ENCODE results near the gene PDE11A. TPM values are rescaled to one million over a fixed set of nuclear protein-coding genes. Genes with fewer than 3 reads are reported as not detected.

Gene PDE11A
- total and polyA plus RNA-seq, 2 of the 13 experiments (the other 11 are each of a cell fraction or from before 2014, with no cell fraction given): 1.2 to 1.7 TPM

- no peak for TF ChIP-seq KIAA2018 (CRISPR knock-in tag; IDR thresholded peaks at IDR 0.05; ENCODE audit: borderline replicate concordance)
- no peak for TF ChIP-seq SUZ12 (IDR thresholded peaks at IDR 0.05; ENCODE audit: low read depth, low read length)
- no peak; the same call in 1 of the 2 replicates for TF ChIP-seq ZBTB46 (CRISPR knock-in tag; IDR thresholded peaks at IDR 0.05; ENCODE audit: borderline replicate concordance)
- no peak for TF ChIP-seq ZNF460 (CRISPR knock-in tag; IDR thresholded peaks at IDR 0.05; ENCODE audit: borderline replicate concordance)
- peak; percentile 49; the same call in 1 of the 2 replicates for TF ChIP-seq ZNF788 (CRISPR knock-in tag; IDR thresholded peaks at IDR 0.05; ENCODE audit: borderline replicate concordance)
- no peak for TF ChIP-seq NFE2L2 (IDR thresholded peaks at IDR 0.05; ENCODE audit: low read length)
- peak; percentile 79; the same call in 1 of the 2 replicates for TF ChIP-seq ELF3 (CRISPR knock-in tag; IDR thresholded peaks at IDR 0.05)
- TF ChIP-seq UBTF (CRISPR knock-in tag; IDR thresholded peaks at IDR 0.05): peak; percentile 99
- peak; percentile 70; the same call in 1 of the 2 replicates for TF ChIP-seq MXD4 (CRISPR knock-in tag; IDR thresholded peaks at IDR 0.05)
- no peak for TF ChIP-seq SNAPC2 (CRISPR knock-in tag; IDR thresholded peaks at IDR 0.05)
- peak; percentile 74 for TF ChIP-seq HDAC2 (CRISPR knock-in tag; IDR thresholded peaks at IDR 0.05)
- no peak for TF ChIP-seq ZFP41 (CRISPR knock-in tag; IDR thresholded peaks at IDR 0.05; ENCODE audit: borderline replicate concordance)
- TF ChIP-seq FOSL1 (CRISPR knock-in tag; IDR thresholded peaks at IDR 0.05; ENCODE audit: borderline replicate concordance): no peak
These were observed at the start of gene PDE11A (continued) for GRCh38 chr2:178072383-178073301.
